Mammary epithelial cell (primary cell): Measurements from ENCODE around the gene TNIK.

ENCODE experiments used
- EZH2 ChIP-seq: IDR thresholded peaks from 2 replicates; pipeline ENCODE4 v1.6.1; 2012; ENCODE audit warnings: low read length, inconsistent platforms, borderline replicate concordance
- TF ChIP-seq, protein P1 (sequence below), 2 donors: IDR thresholded peaks in 1 of 2; conservative IDR thresholded peaks in 1 of 2; 2 replicates each; pipeline ENCODE4 v1.5.1; 2011 to 2012; ENCODE audit warnings: inconsistent platforms in 2 of 2, low read length in 2 of 2, mild to moderate bottlenecking in 2 of 2, control low read depth in 1 of 2, low read depth in 1 of 2; ENCODE audit not compliant: insufficient read depth in 1 of 2; ENCODE audit errors: extremely low read depth in 1 of 2

DNA sequence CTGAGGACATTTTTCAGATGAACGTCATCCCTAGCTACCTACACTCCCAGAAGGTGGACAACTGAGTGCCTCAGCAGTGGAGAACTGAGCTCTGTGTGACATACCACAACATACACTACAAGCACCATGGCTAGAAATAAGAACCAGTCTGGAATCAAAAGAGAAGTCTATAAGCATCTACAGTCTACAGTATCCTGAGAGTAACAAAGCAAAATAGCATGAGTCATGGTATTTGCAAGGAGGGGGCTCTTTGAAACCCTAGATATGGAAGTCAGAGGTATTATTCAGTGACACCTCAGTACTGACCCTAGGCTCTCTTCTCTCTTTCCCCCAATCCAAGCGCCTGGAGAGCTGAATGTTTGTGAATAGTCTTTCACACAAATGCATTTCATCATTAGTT, 87.5 kb downstream of the TNIK start:
- TF ChIP-seq, protein P1, sequence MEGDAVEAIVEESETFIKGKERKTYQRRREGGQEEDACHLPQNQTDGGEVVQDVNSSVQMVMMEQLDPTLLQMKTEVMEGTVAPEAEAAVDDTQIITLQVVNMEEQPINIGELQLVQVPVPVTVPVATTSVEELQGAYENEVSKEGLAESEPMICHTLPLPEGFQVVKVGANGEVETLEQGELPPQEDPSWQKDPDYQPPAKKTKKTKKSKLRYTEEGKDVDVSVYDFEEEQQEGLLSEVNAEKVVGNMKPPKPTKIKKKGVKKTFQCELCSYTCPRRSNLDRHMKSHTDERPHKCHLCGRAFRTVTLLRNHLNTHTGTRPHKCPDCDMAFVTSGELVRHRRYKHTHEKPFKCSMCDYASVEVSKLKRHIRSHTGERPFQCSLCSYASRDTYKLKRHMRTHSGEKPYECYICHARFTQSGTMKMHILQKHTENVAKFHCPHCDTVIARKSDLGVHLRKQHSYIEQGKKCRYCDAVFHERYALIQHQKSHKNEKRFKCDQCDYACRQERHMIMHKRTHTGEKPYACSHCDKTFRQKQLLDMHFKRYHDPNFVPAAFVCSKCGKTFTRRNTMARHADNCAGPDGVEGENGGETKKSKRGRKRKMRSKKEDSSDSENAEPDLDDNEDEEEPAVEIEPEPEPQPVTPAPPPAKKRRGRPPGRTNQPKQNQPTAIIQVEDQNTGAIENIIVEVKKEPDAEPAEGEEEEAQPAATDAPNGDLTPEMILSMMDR (conservative IDR thresholded peaks at IDR 0.05 in 1 of 2, IDR thresholded peaks at IDR 0.05 in 1 of 2; ENCODE audit: extremely low read depth in 1 of 2, insufficient read depth in 1 of 2, low read depth in 1 of 2, low read length in 2 of 2), result no peak
- no peak for TF ChIP-seq EZH2
